Inferior parietal cortex (tissue), 1 donor: Measurements from ENCODE around the gene ITGA5.

Source experiments
- DNase-seq: peaks from one replicate; pipeline ENCODE4 v3.0.0-alpha.2; 2016; ENCODE audit errors: extremely low spot score

The ITGA5 gene

GRCh38 chr12:54430471-54431069 lies 11.5 kb upstream of the ITGA5 start:
- no peak for DNase-seq

GRCh38 chr12:54429014-54429471 lies 10.0 kb upstream of the ITGA5 start:
- DNase-seq, result no peak

- no peak for DNase-seq
Measured at GRCh38 chr12:54428050-54429013, 9.3 kb upstream of the ITGA5 start.

- no peak for DNase-seq
Measured at GRCh38 chr12:54427106-54427505, 8.0 kb upstream of the ITGA5 start.

- no peak for DNase-seq
Measured at GRCh38 chr12:54426690-54427089, 7.6 kb upstream of the ITGA5 start.

GRCh38 chr12:54425702-54426101 lies 6.6 kb upstream of the ITGA5 start:
- no peak for DNase-seq

- DNase-seq, result no peak
Measured at GRCh38 chr12:54424224-54424623, 5.2 kb upstream of the ITGA5 start.

- no peak for DNase-seq
Measured at GRCh38 chr12:54423816-54424150, 4.7 kb upstream of the ITGA5 start.

- DNase-seq, result no peak
Measured at GRCh38 chr12:54421879-54422250, 2.8 kb upstream of the ITGA5 start.

GRCh38 chr12:54421175-54421878 lies 2.3 kb upstream of the ITGA5 start:
- DNase-seq, result no peak

- no peak for DNase-seq
Measured at GRCh38 chr12:54420766-54421144, 1.7 kb upstream of the ITGA5 start.

GRCh38 chr12:54418441-54419087 lies 502 bp downstream of the ITGA5 start:
- no peak for DNase-seq

GRCh38 chr12:54417712-54418440 lies 1.2 kb downstream of the ITGA5 start:
- DNase-seq, result no peak

- DNase-seq, result no peak
Measured at GRCh38 chr12:54416687-54417603, 2.1 kb downstream of the ITGA5 start.

- no peak for DNase-seq
Measured at GRCh38 chr12:54415221-54415929, 3.7 kb downstream of the ITGA5 start.

GRCh38 chr12:54413284-54414190 lies 5.5 kb downstream of the ITGA5 start:
- DNase-seq, result no peak

- DNase-seq, result no peak
Measured at GRCh38 chr12:54412786-54413185, 6.3 kb downstream of the ITGA5 start.

- no peak for DNase-seq
Measured at GRCh38 chr12:54412348-54412747, 6.7 kb downstream of the ITGA5 start.
